Measurements from ENCODE around the gene MEIS1. TPM values are rescaled to one million over a fixed set of nuclear protein-coding genes. Genes with fewer than 3 reads are reported as not detected.

Gene MEIS1
- total RNA-seq, 4 donors from 2014 or later = 9.2 to 22.6 (median 18.8) TPM

GRCh38 chr2:66508484-66509071 lies 73.7 kb downstream of the MEIS1 start:
- TF ChIP-seq POLR2A (IDR thresholded peaks at IDR 0.05) = no peak
- no peak for TF ChIP-seq CTCF (IDR thresholded peaks at IDR 0.05)
- DNase-seq (ENCODE audit: low spot score in 2 of 2) = no peak
- no peak overlapping the region for H3K4me3 ChIP-seq (ENCODE audit: low read depth, poor library complexity, severe bottlenecking)
- 58 to 63% methylated on average over 17 of the region's 17 CpGs for whole genome bisulfite sequencing, 2 donors
- intact Hi-C loops (cut with DNase I; ENCODE audit: low total_unique reads) = no loop called here

GRCh38 chr2:66509326-66509811 lies 74.4 kb downstream of the MEIS1 start:
- intact Hi-C loops (cut with DNase I; ENCODE audit: low total_unique reads) = no loop called here
- TF ChIP-seq POLR2A (IDR thresholded peaks at IDR 0.05) = no peak
- no peak for TF ChIP-seq CTCF (IDR thresholded peaks at IDR 0.05)
- no peak for DNase-seq (ENCODE audit: low spot score in 2 of 2)
- 69 to 72% methylated on average over 1 of the region's 1 CpG for WGBS, 2 donors
- no peak overlapping the region for H3K4me3 ChIP-seq (ENCODE audit: low read depth, poor library complexity, severe bottlenecking)

DNA sequence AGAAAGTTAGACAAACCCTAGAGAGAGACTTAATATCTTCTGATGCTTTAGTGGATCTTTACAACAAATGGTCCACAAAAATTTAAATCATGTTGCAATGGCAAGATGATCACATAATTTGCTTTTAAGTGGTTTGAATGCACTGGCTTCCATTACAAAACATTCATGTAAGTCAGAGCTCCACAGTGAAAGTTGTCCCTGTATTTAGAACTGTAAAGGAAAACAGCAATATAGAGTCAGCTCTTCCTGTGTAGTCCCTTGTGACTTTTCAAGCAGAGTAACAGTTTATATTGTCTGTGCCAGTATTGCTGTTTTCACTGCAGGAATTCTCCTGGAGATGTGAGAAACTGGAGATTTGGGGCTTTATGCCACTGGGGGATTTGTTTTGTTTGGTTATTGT lies 77.7 kb downstream of the MEIS1 start:
- no peak overlapping the region for H3K4me3 ChIP-seq (ENCODE audit: low read depth, poor library complexity, severe bottlenecking)
- TF ChIP-seq POLR2A (IDR thresholded peaks at IDR 0.05) = no peak
- no peak for TF ChIP-seq CTCF (IDR thresholded peaks at IDR 0.05)
- no peak for DNase-seq (ENCODE audit: low spot score in 2 of 2)
- intact Hi-C loops (cut with DNase I; ENCODE audit: low total_unique reads) = no loop called here

GRCh38 chr2:66515743-66516142 lies 80.8 kb downstream of the MEIS1 start:
- 62 to 63% methylated on average over 2 of the region's 2 CpGs for WGBS, 2 donors
- no peak for DNase-seq (ENCODE audit: low spot score in 2 of 2)
- no peak for TF ChIP-seq CTCF (IDR thresholded peaks at IDR 0.05)
- no peak for TF ChIP-seq POLR2A (IDR thresholded peaks at IDR 0.05)
- intact Hi-C loops (cut with DNase I; ENCODE audit: low total_unique reads) = no loop called here
- H3K4me3 ChIP-seq (ENCODE audit: low read depth, poor library complexity, severe bottlenecking) = no peak overlapping the region

- WGBS, 2 donors = 94 to 96% methylated on average over 8 of the region's 8 CpGs
- TF ChIP-seq CTCF (IDR thresholded peaks at IDR 0.05) (no peak), POLR2A (IDR thresholded peaks at IDR 0.05) (no peak)
- DNase-seq (ENCODE audit: low spot score in 2 of 2) = no peak
- intact Hi-C loops (cut with DNase I; ENCODE audit: low total_unique reads) = no loop called here
- H3K4me3 ChIP-seq (ENCODE audit: low read depth, poor library complexity, severe bottlenecking) = no peak overlapping the region
Measured at GRCh38 chr2:66516499-66516898, 81.6 kb downstream of the MEIS1 start.

DNA sequence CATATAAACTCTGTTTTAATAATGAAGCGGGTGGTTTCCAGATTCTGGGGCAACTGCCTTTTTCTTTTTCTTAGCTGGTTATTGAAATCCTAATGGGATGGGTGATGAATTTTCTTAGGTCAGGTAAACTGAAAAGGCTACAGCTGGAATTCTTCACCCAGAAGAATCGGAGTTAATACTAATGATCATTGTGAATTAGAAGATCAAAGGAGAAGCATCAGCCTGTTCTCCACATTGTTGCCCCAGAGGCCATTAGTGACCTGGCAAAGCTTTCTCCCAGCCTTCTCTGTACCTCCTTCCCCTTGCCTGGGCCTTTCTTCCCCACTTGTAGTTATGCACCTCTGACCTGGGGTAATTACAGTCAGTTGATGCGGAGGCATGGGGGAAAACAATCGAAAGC lies 82.8 kb downstream of the MEIS1 start:
- DNase-seq (ENCODE audit: low spot score in 2 of 2) = no peak
- no peak for TF ChIP-seq CTCF (IDR thresholded peaks at IDR 0.05)
- TF ChIP-seq POLR2A (IDR thresholded peaks at IDR 0.05) = no peak
- intact Hi-C loops (cut with DNase I; ENCODE audit: low total_unique reads) = no loop called here
- 85 to 87% methylated on average over 4 of the region's 4 CpGs for WGBS, 2 donors
- H3K4me3 ChIP-seq (ENCODE audit: low read depth, poor library complexity, severe bottlenecking) = no peak overlapping the region

All from lower leg skin (tissue), 4 donors.